ENCODE data around the gene LGI4. TPM values are rescaled to one million over a fixed set of nuclear protein-coding genes. Genes with fewer than 3 reads are reported as not detected.

LGI4 gene
- total RNA-seq, 1 experiment from 2014 or later: 3.2 TPM

- H3K4me2 ChIP-seq (ENCODE audit: insufficient read depth, insufficient read length, low read length): no peak overlapping the region
- H2BK15ac ChIP-seq (ENCODE audit: low read depth, low read length): no peak overlapping the region
- no peak overlapping the region for H3K14ac ChIP-seq (ENCODE audit: insufficient read depth, low read length)
- DNase-seq: no peak
- Mint-ChIP-seq H3K36me3 (ENCODE audit: insufficient read depth in 1 of 3, low read depth in 3 of 3) (peaks cover 0 to 2% (median 0%) of the 10 kb centered on the region in 3 experiments; a peak in 2 of 7 replicates), H3K9me3 (peaks cover 0 to 6% of the 10 kb centered on the region in 2 experiments; a peak in 3 of 5 replicates), H3K4me1 (peaks cover 4 to 11% of the 10 kb centered on the region in 2 experiments; a peak in 3 of 4 replicates), H3K4me3 (no peak overlapping the region), H3K27me3 (ENCODE audit: low read depth) (no peaks in the 10 kb centered on the region; the same call in 1 of the 2 replicates), H3K27ac (no peak overlapping the region)
- H3K9ac ChIP-seq (ENCODE audit: extremely low read depth, insufficient read length, low read length): no peak overlapping the region
- WGBS (ENCODE audit: extremely low coverage, insufficient read length, low lambda C conversion rate): no CpG with 5 or more reads among the region's 6 CpGs
- no peak overlapping the region for H3K56ac ChIP-seq (ENCODE audit: insufficient read length, low read depth, low read length)
- no peak overlapping the region for H2AK5ac ChIP-seq (ENCODE audit: insufficient read length, low read length)
- no peaks in the 10 kb centered on the region for H3K4me1 ChIP-seq (ENCODE audit: insufficient read depth, low read length)
- H2BK5ac ChIP-seq (ENCODE audit: insufficient read length, low read length): no peak overlapping the region
- H3K23me2 ChIP-seq (ENCODE audit: insufficient read length, low read depth, low read length, poor library complexity, severe bottlenecking): no peaks in the 10 kb centered on the region
- H4K5ac ChIP-seq (ENCODE audit: insufficient read length, low read depth, low read length): no peak overlapping the region
- H2BK20ac ChIP-seq (ENCODE audit: low read depth, low read length, poor library complexity, severe bottlenecking): no peak overlapping the region
- no peak overlapping the region for H2BK120ac ChIP-seq (ENCODE audit: low read depth, low read length, poor library complexity, severe bottlenecking)
- H3T11ph ChIP-seq (ENCODE audit: low read length): no peak overlapping the region
- no peaks in the 10 kb centered on the region for H3K27me3 ChIP-seq (ENCODE audit: insufficient read depth, low read length)
- no peaks in the 10 kb centered on the region for H3K9me3 ChIP-seq (ENCODE audit: control insufficient read depth, low read depth, low read length)
- H2BK12ac ChIP-seq (ENCODE audit: insufficient read length, low read depth, low read length): no peak overlapping the region
- H3K18ac ChIP-seq (ENCODE audit: insufficient read length, low read depth, low read length): no peak overlapping the region
- H2AFZ ChIP-seq (ENCODE audit: low read length): no peak overlapping the region
- no peak overlapping the region for H3K4ac ChIP-seq (ENCODE audit: low read depth, low read length)
- H3K79me1 ChIP-seq (ENCODE audit: insufficient read depth, low read depth, low read length, poor library complexity, severe bottlenecking): no peaks in the 10 kb centered on the region
- no peak for TF ChIP-seq CTCF (conservative IDR thresholded peaks at IDR 0.05)
- H3K23ac ChIP-seq (ENCODE audit: insufficient read length, low read depth, low read length): no peak overlapping the region
- no peak overlapping the region for H4K91ac ChIP-seq (ENCODE audit: insufficient read length, low read depth, low read length)
- H4K20me1 ChIP-seq (ENCODE audit: control insufficient read depth, insufficient read depth, insufficient read length): peaks cover 7% of the 10 kb centered on the region
- no peaks in the 10 kb centered on the region for H3K79me2 ChIP-seq (ENCODE audit: insufficient read depth, low read length)
- no peak overlapping the region for H3K27ac ChIP-seq (ENCODE audit: insufficient read length, low read depth, low read length)
- no peak overlapping the region for H4K8ac ChIP-seq (replicated peaks; ENCODE audit: insufficient read length, low read depth, low read length)
These were observed 29.8 kb downstream of the LGI4 start for GRCh38 chr19:35105047-35105410.
